Endothelial cell of umbilical vein (primary cell): Measurements from ENCODE around the gene PIMREG. TPM values are rescaled to one million over a fixed set of nuclear protein-coding genes. Genes with fewer than 3 reads are reported as not detected.

Experiments
- BruUV-seq: library from RNA; stranded (reverse); fragments of 400-500 nt; replicated peaks from 2 replicates; lab custom pipeline; 2021; lab: Mats Ljungman, UMichigan
- CTCF ChIA-PET: fragments of 300-600, 350-600 bp; sonication (Branson Sonifier 250); formaldehyde crosslinking; loops from one replicate; lab custom pipeline; 2021; ENCODE audit warnings: antibody characterized with exemption, inconsistent platforms; lab: Charles Lee
- POLR2A ChIA-PET: fragments of 300-600, 350-600 bp; sonication (Branson Sonifier 250); formaldehyde crosslinking; loops from one replicate; lab custom pipeline; 2021; ENCODE audit warnings: antibody characterized with exemption, inconsistent platforms; lab: Charles Lee
- DNase-seq: peaks from one replicate; pipeline ENCODE4 v3.0.0-alpha.2; 2011; ENCODE audit warnings: low read depth, low spot score
- FAIRE-seq: peaks from 2 replicates; lab custom pipeline; 2011; peaks lifted over from hg19 to GRCh38; lab: Jason Lieb, UNC
- H2AFZ ChIP-seq: 2 replicates; pipeline ENCODE4 v1.6.0; 2012; ENCODE audit warnings: low read depth, low read length, control low read depth, inconsistent platforms
- H3K27ac ChIP-seq: 2 replicates; pipeline ENCODE4 v1.5.1; 2011; ENCODE audit warnings: low read depth, mild to moderate bottlenecking, control low read depth, low read length, moderate library complexity; ENCODE audit not compliant: insufficient read depth
- H3K27me3 ChIP-seq, 2 experiments: 2 replicates each; pipeline versions ENCODE4 v1.6.0 to v1.6.1; 2011; ENCODE audit warnings: low read length in 2 of 2, mixed read lengths in 1 of 2; ENCODE audit not compliant: control insufficient read depth in 2 of 2, insufficient read depth in 2 of 2
- H3K36me3 ChIP-seq, 2 experiments: 2 replicates in 1 of 2; 3 replicates in 1 of 2; pipeline ENCODE4 v1.5.1; 2011; ENCODE audit warnings: low read length in 2 of 2, mild to moderate bottlenecking in 1 of 2, moderate library complexity in 1 of 2; ENCODE audit not compliant: control insufficient read depth in 2 of 2, insufficient read depth in 2 of 2; ENCODE audit errors: extremely low read depth in 1 of 2
- H3K4me1 ChIP-seq: 3 replicates; pipeline ENCODE4 v1.5.1; 2011; ENCODE audit warnings: mild to moderate bottlenecking, low read length; ENCODE audit not compliant: control insufficient read depth, insufficient read depth; ENCODE audit errors: extremely low read depth
- H3K4me2 ChIP-seq: 2 replicates; pipeline ENCODE4 v1.6.1; 2011; ENCODE audit warnings: low read length, control low read depth, mixed read lengths; ENCODE audit not compliant: insufficient read depth
- H3K4me3 ChIP-seq, 3 experiments: fragments of 200-600 bp in 1 of 3; sonication (generic), shearing (Covaris generic) in 1 of 3; replicated peaks in 1 of 3; 2 replicates each; pipeline ENCODE4 v1.5.1; 2011 to 2016; ENCODE audit warnings: control low read depth in 3 of 3, low read length in 3 of 3, mild to moderate bottlenecking in 2 of 3, inconsistent platforms in 1 of 3, low read depth in 1 of 3, moderate library complexity in 1 of 3; ENCODE audit not compliant: insufficient read depth in 1 of 3
- H3K79me2 ChIP-seq: 2 replicates; pipeline ENCODE4 v1.6.0; 2012; ENCODE audit warnings: low read length, inconsistent platforms; ENCODE audit not compliant: control insufficient read depth, insufficient read depth
- H3K9ac ChIP-seq: replicated peaks from 2 replicates; pipeline ENCODE3; 2011; ENCODE audit warnings: low read length, control low read depth; ENCODE audit not compliant: insufficient read depth; ENCODE audit errors: extremely low read depth
- H3K9me1 ChIP-seq: replicated peaks from 3 replicates; pipeline ENCODE4 v1.6.0; 2011; ENCODE audit warnings: mild to moderate bottlenecking, low read length; ENCODE audit not compliant: control insufficient read depth, insufficient read depth; ENCODE audit errors: extremely low read depth
- H3K9me3 ChIP-seq: replicated peaks from 2 replicates; pipeline ENCODE4 v1.5.1; 2012; ENCODE audit warnings: low read length, inconsistent platforms; ENCODE audit not compliant: control insufficient read depth, insufficient read depth
- H4K20me1 ChIP-seq: replicated peaks from 2 replicates; pipeline ENCODE3; 2011; ENCODE audit warnings: mild to moderate bottlenecking, low read length; ENCODE audit not compliant: control insufficient read depth, insufficient read depth; ENCODE audit errors: extremely low read depth
- EZH2 ChIP-seq: IDR thresholded peaks from 2 replicates; pipeline ENCODE4 v1.6.1; 2012; ENCODE audit warnings: borderline replicate concordance, low read depth, mild to moderate bottlenecking, moderate library complexity, low read length, inconsistent platforms; ENCODE audit not compliant: severe bottlenecking
- FOS ChIP-seq: IDR thresholded peaks from 2 replicates; pipeline ENCODE4 v1.6.1; 2011; ENCODE audit warnings: mild to moderate bottlenecking, low read length, moderate library complexity, borderline replicate concordance; ENCODE audit not compliant: insufficient read depth
- GATA2 ChIP-seq: IDR thresholded peaks from 2 replicates; pipeline ENCODE4 v1.7.0; 2011; ENCODE audit warnings: low read depth, mild to moderate bottlenecking, moderate library complexity, mixed read lengths, low read length; ENCODE audit not compliant: insufficient read length, insufficient read depth
- JUN ChIP-seq: IDR thresholded peaks from 2 replicates; pipeline ENCODE4 v1.6.1; 2011; ENCODE audit warnings: borderline replicate concordance, low read depth; ENCODE audit not compliant: insufficient read length, insufficient read depth
- MAX ChIP-seq: IDR thresholded peaks from 2 replicates; pipeline ENCODE4 v1.6.1; 2011; ENCODE audit not compliant: insufficient read depth, insufficient read length
- MYC ChIP-seq: IDR thresholded peaks from one replicate; pipeline ENCODE4 v1.6.1; 2011; ENCODE audit warnings: mild to moderate bottlenecking, low read depth, low read length
- POLR2A ChIP-seq: IDR thresholded peaks from 2 replicates; pipeline ENCODE4 v1.6.1; 2012; ENCODE audit warnings: low read depth, mild to moderate bottlenecking, control low read depth, low read length
- POLR2AphosphoS5 ChIP-seq: IDR thresholded peaks from 2 replicates; pipeline ENCODE4 v1.6.1; 2012; ENCODE audit warnings: low read depth, mild to moderate bottlenecking, control low read depth, low read length, moderate library complexity; ENCODE audit not compliant: insufficient read depth
- dilution Hi-C: fragments of 300-500 bp; cut with MboI; formaldehyde crosslinking; loops from one replicate; pipeline ENCODE4 v1.15.0; 2019; ENCODE audit warnings: low sequenced_read_pairs; ENCODE audit not compliant: extremely low pct_ligation_motif_present
- intact Hi-C: fragments of 100-400 bp; cut with micrococcal nuclease; formaldehyde crosslinking; loops from one replicate; pipeline ENCODE4 v1.10.0; 2022
- polyA plus RNA-seq, 4 experiments: library from polyadenylated mRNA; depleted of rRNA in 3 of 4; stranded (reverse) in 3 of 4; unstranded in 1 of 4; fragments of >200 nt; gene quantifications; 2 replicates each; pipeline versions ENCODE4 v1.2.1 to v1.2.3, GENCODE V29; 2011 to 2012; ENCODE audit warnings: missing spikeins in 1 of 4
- total RNA-seq: library from RNA; stranded (reverse); gene quantifications from 2 replicates; pipeline ENCODE4 v1.2.3, GENCODE V29; 2021
- TF ChIP-seq, protein P1 (sequence below), 2 donors: IDR thresholded peaks; 1 replicate in 1 of 2; 2 replicates in 1 of 2; pipeline ENCODE4 v1.5.1; 2011; ENCODE audit warnings: low read length in 2 of 2, mild to moderate bottlenecking in 2 of 2, moderate library complexity in 2 of 2, control low read depth in 1 of 2, inconsistent platforms in 1 of 2, low read depth in 1 of 2; ENCODE audit not compliant: insufficient read depth in 1 of 2; ENCODE audit errors: extremely low read depth in 1 of 2

Gene PIMREG
- total and polyA plus RNA-seq, 2 donors (not counting 3 experiments of a cell fraction or from before 2014, with no cell fraction given): 26.3 to 37.7 TPM

DNA sequence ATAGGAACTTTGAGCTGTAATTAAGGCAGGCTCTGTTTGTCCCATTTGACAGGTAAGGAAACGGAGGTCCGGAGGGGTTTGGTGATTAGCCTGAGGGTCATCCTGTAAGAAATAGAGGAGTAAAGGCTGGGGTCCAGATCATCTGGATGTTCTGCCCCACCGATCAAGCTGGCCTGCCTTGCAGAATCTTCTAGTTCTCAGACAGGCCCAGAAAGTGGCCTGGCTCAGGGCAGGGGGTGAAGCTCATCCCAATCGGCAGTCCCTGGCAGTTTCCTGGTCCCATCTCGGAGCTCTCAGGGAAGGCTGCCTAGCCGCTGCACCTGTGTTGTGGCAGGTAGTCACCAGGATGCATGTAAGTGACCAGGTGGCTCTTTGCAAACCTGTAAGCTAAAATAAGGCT, 4.2 kb downstream of the PIMREG start:
- ChIA-PET CTCF (interaction anchor here (1.2 kb wide), 1 partner anchor 24 kb away, joined by 3 read pairs; no protein-coding TSS in a partner anchor), POLR2A (no interaction called here)
- peaks cover 27% of the 10 kb centered on the region for H3K4me1 ChIP-seq
- H3K27ac ChIP-seq: no peak overlapping the region
- no peaks in the 10 kb centered on the region for H3K79me2 ChIP-seq
- no peak for FAIRE-seq
- no peaks in the 10 kb centered on the region for H3K9me1 ChIP-seq
- no peak overlapping the region for H3K4me2 ChIP-seq
- no peaks in the 10 kb centered on the region for H3K9me3 ChIP-seq
- H3K9ac ChIP-seq: no peak overlapping the region
- H3K4me3 ChIP-seq: no peak overlapping the region
- dilution Hi-C loops (no loop called here), intact Hi-C loops (no loop called here)
- H3K36me3 ChIP-seq: no peaks in the 10 kb centered on the region
- H2AFZ ChIP-seq: no peak overlapping the region
- no TSS peak for BruUV-seq
- H3K27me3 ChIP-seq: no peaks in the 10 kb centered on the region
- no peak for DNase-seq
- TF ChIP-seq, protein P1, sequence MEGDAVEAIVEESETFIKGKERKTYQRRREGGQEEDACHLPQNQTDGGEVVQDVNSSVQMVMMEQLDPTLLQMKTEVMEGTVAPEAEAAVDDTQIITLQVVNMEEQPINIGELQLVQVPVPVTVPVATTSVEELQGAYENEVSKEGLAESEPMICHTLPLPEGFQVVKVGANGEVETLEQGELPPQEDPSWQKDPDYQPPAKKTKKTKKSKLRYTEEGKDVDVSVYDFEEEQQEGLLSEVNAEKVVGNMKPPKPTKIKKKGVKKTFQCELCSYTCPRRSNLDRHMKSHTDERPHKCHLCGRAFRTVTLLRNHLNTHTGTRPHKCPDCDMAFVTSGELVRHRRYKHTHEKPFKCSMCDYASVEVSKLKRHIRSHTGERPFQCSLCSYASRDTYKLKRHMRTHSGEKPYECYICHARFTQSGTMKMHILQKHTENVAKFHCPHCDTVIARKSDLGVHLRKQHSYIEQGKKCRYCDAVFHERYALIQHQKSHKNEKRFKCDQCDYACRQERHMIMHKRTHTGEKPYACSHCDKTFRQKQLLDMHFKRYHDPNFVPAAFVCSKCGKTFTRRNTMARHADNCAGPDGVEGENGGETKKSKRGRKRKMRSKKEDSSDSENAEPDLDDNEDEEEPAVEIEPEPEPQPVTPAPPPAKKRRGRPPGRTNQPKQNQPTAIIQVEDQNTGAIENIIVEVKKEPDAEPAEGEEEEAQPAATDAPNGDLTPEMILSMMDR (IDR thresholded peaks at IDR 0.05; ENCODE audit: extremely low read depth in 1 of 2, insufficient read depth in 1 of 2, low read depth in 1 of 2, low read length in 2 of 2): no peak
- no peak for TF ChIP-seq MYC
- no peak for TF ChIP-seq POLR2A
- TF ChIP-seq GATA2: no peak
- TF ChIP-seq POLR2AphosphoS5: no peak
- no peaks in the 10 kb centered on the region for H4K20me1 ChIP-seq

DNA sequence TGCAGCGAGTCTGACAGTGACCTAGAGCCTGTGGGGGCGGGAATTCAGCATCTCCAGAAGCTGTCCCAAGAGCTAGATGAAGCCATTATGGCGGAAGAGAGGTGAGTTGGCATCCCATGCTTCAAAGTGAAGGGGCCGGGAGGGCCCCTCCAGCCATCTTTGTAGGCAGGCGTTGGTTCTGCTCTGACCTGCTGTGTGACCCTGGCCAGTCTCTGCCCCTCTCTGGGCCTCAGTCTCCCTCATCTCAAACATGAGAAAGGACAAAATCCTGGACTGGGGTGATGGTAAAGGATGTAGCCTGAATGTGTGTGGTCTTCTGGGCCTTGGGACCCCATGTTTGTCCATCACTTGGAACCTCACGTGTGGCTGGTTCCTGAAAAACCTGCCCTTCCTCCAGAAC, 5.1 kb downstream of the PIMREG start:
- DNase-seq: no peak
- peak; percentile 63 for FAIRE-seq
- H3K9me3 ChIP-seq: no peaks in the 10 kb centered on the region
- H3K9me1 ChIP-seq: no peaks in the 10 kb centered on the region
- no peaks in the 10 kb centered on the region for H3K79me2 ChIP-seq
- no peak overlapping the region for H3K4me2 ChIP-seq
- intact Hi-C loops (no loop called here), dilution Hi-C loops (no loop called here)
- no peak for TF ChIP-seq FOS
- no peak for TF ChIP-seq GATA2
- TF ChIP-seq MYC: no peak
- TF ChIP-seq MAX: no peak
- TF ChIP-seq, protein P1 (IDR thresholded peaks at IDR 0.05; ENCODE audit: extremely low read depth in 1 of 2, insufficient read depth in 1 of 2, low read depth in 1 of 2, low read length in 2 of 2): no peak
- no peak for TF ChIP-seq EZH2
- TF ChIP-seq POLR2AphosphoS5: no peak
- no peak for TF ChIP-seq JUN
- no peak for TF ChIP-seq POLR2A
- H3K9ac ChIP-seq: no peak overlapping the region
- ChIA-PET CTCF (interaction anchor here (1.2 kb wide), 1 partner anchor 23 kb away, joined by 3 read pairs; no protein-coding TSS in a partner anchor), POLR2A (no interaction called here)
- no peak overlapping the region for H3K4me3 ChIP-seq
- no peak overlapping the region for H3K27ac ChIP-seq
- H3K36me3 ChIP-seq: no peaks in the 10 kb centered on the region
- H3K4me1 ChIP-seq: peaks cover 22% of the 10 kb centered on the region
- no peaks in the 10 kb centered on the region for H4K20me1 ChIP-seq
- H3K27me3 ChIP-seq: no peaks in the 10 kb centered on the region
- H2AFZ ChIP-seq: no peak overlapping the region
- BruUV-seq: no TSS peak
